Mucosa of descending colon (tissue), 3 donors: ENCODE measurements around the gene ZBTB46. TPM values are rescaled to one million over a fixed set of nuclear protein-coding genes. Genes with fewer than 3 reads are reported as not detected.
"Not testable (repeated sequence)": the region's sequence is repeated elsewhere in the genome, so short reads cannot be mapped to it uniquely, and the experiment has no call there.

Experiments used
- ATAC-seq: fragments of 200-7000 bp; cut with Tn5 transposase; one replicate; pipeline ENCODE4 v1.9.1; 2020; ENCODE audit warnings: mild to moderate bottlenecking, moderate library complexity
- DNase-seq, 3 donors: peaks; one replicate each; pipeline ENCODE4 v3.0.0-alpha.2; 2020
- H3K36me3 ChIP-seq: fragments of 200-600 bp; one replicate; pipeline ENCODE4 v1.8.0; 2021; ENCODE audit warnings: low read depth, mild to moderate bottlenecking
- H3K4me1 ChIP-seq: fragments of 200-600 bp; one replicate; pipeline ENCODE4 v1.8.0; 2021; ENCODE audit warnings: low read depth, mild to moderate bottlenecking
- H3K4me3 ChIP-seq: fragments of 200-600 bp; one replicate; pipeline ENCODE4 v1.8.0; 2021; ENCODE audit warnings: mild to moderate bottlenecking
- H3K9me3 ChIP-seq: fragments of 200-600 bp; one replicate; pipeline ENCODE4 v1.8.0; 2021; ENCODE audit warnings: mild to moderate bottlenecking
- CTCF ChIP-seq: fragments of 200-600 bp; IDR thresholded peaks from one replicate; pipeline ENCODE4 v1.8.0; 2022; ENCODE audit warnings: antibody characterized with exemption, mild to moderate bottlenecking
- intact Hi-C, 2 donors: fragments of 100-400 bp; cut with DNase I in 1 of 2; cut with micrococcal nuclease in 1 of 2; formaldehyde crosslinking; loops; one replicate each; pipeline versions ENCODE4 v1.11.0 to v1.11.1; 2022; cut with DNase I, micrococcal nuclease
- total RNA-seq, 3 donors: library from RNA; stranded (reverse); fragmentation: NEBNext Ultra II Directional in 2 of 3; extraction: Animal tissue kit (Norgen Biotek cat#: 25700) in 2 of 3; gene quantifications; one replicate each; pipeline versions ENCODE4 v1.2.1 to v1.2.4, GENCODE V29; 2021 to 2023
- donor health status: DM: no; HTN: no; CAD: no; lungs with moderate emphysema.
- donor health status: DM: no; HTN: no; CAD: no.
- donor health status: DM: no; HTN: yes; CAD: no.

Gene ZBTB46
- total RNA-seq, 3 donors from 2014 or later: 3.1 to 5.7 (median 3.3) TPM

- intact Hi-C loops: no loop called here
- no peak for TF ChIP-seq CTCF
- no peaks in the 10 kb centered on the region for H3K4me1 ChIP-seq
- ATAC-seq (no peak), DNase-seq (no peak)
- no peaks in the 10 kb centered on the region for H3K36me3 ChIP-seq
- H3K4me3 ChIP-seq: no peak overlapping the region
- H3K9me3 ChIP-seq: no peaks in the 10 kb centered on the region
Observed at GRCh38 chr20:63777614-63778013, 53.5 kb downstream of the ZBTB46 start.

GRCh38 chr20:63776875-63777274 is 54.2 kb downstream of the ZBTB46 start:
- ATAC-seq, H3K36me3 ChIP-seq, H3K4me3 ChIP-seq, intact Hi-C loops, H3K4me1 ChIP-seq, H3K9me3 ChIP-seq: not testable (repeated sequence)
- peak in 1 of 3 donors; percentile 8 for DNase-seq

DNA sequence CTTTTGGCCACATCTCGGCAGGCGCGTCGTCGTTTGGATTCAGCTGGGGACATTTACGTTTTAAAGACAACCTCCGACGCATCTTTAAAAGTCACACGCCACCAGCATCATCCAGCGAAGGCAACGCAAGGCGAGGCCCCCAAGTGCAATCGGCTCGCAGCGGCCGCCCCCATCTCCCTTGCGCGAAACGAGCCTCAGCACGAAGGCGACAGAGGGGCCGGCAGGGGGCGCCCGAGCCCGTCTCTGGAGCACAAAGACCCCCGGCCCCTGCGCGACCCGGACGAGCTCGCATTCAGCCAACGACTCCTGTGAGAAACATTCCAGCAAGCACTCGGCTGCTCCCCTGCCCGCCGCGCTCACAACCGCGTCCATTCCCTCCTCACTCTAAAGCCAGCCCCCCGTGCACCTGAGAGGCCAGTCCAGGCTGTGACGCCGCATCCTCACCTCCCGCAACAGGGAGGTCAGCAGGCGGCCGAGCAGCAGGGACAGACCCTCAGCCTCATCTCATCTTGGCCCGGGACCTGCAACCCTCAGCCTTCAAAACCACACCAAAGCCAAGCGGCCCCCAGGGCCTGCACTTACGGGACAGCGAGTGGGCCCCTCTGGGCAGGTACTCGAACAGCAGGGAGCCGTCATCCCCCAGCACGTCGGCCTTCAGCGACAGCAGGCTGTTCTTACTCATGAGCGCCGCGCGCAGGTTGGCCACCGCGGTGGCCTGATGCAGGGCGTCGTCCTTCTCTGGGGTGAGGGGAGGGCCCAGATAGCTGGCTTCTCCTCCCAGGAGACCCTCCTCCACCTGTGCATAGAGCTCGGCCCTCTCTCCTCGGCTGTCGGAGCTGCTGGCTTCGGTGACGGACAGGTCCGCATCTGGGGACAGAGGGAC is 55.7 kb downstream of the ZBTB46 start:
- TF ChIP-seq CTCF: no peak
- intact Hi-C loops: no loop called here
- ATAC-seq (no peak), DNase-seq (peak in 2 of 3 donors; percentile 25 to 46)
- Histone ChIP-seq H3K9me3 (no peaks in the 10 kb centered on the region), H3K4me1 (no peaks in the 10 kb centered on the region), H3K36me3 (no peaks in the 10 kb centered on the region), H3K4me3 (no peak overlapping the region)

- no peaks in the 10 kb centered on the region for H3K9me3 ChIP-seq
- no peak for TF ChIP-seq CTCF
- intact Hi-C loops: no loop called here
- H3K4me3 ChIP-seq: no peak overlapping the region
- H3K36me3 ChIP-seq: no peaks in the 10 kb centered on the region
- ATAC-seq (no peak), DNase-seq (peak in 1 of 3 donors; percentile 29)
- H3K4me1 ChIP-seq: no peaks in the 10 kb centered on the region
Observed at GRCh38 chr20:63774306-63774705, 56.8 kb downstream of the ZBTB46 start.

DNA sequence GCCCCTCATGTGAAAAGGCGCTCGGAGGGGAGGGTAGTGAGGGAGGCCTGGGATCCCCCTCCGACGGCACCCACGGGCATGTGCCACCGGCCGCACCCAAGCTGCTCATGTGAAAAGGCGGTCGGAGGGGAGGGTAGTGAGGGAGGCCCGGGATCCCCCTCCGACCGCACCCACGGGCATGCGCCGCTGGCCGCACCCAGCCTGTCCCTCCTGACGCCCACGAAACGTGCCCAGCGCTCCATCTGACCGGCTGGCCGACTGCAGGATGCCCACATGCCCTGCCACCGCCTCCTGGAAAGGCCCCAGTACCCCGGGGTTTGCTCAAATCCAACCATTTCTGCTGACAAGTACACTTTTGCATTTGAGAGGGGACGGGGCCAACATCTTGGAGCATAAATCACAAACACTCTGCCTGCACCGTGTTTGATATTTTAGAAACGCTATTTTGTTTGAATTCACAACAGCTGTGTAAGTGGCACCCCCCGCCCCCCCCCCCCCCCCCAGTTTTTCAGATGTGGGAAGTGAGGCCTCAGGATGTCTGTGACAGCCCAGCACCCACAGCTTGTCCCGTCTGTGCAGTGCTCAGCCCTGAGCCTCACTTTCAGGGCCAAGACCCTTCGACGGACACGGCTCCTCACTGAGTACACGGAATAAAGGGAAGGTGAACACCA is 57.4 kb downstream of the ZBTB46 start:
- Histone ChIP-seq H3K4me3 (no peak overlapping the region), H3K9me3 (no peaks in the 10 kb centered on the region), H3K36me3 (no peaks in the 10 kb centered on the region), H3K4me1 (no peaks in the 10 kb centered on the region)
- ATAC-seq (no peak), DNase-seq (peak in 1 of 3 donors; percentile 41)
- TF ChIP-seq CTCF: no peak
- intact Hi-C loops: no loop called here
